ENCODE results near the gene AFAP1.

Gene AFAP1

GRCh38 chr4:7968262-7968896 is 28.7 kb upstream of the AFAP1 start:
- no peak for DNase-seq (ENCODE audit: low read depth)
- TF ChIP-seq CTCF (IDR thresholded peaks at IDR 0.05; ENCODE audit: control insufficient read depth, extremely low read depth, insufficient read depth): no peak
- H3K4me3 ChIP-seq (ENCODE audit: low read depth, low read length): no peak overlapping the region

GRCh38 chr4:7967501-7968261 is 28.0 kb upstream of the AFAP1 start:
- H3K4me3 ChIP-seq (ENCODE audit: low read depth, low read length): no peak overlapping the region
- no peak for DNase-seq (ENCODE audit: low read depth)
- no peak for TF ChIP-seq CTCF (IDR thresholded peaks at IDR 0.05; ENCODE audit: control insufficient read depth, extremely low read depth, insufficient read depth)

GRCh38 chr4:7967063-7967440 is 27.4 kb upstream of the AFAP1 start:
- DNase-seq (ENCODE audit: low read depth): no peak
- no peak for TF ChIP-seq CTCF (IDR thresholded peaks at IDR 0.05; ENCODE audit: control insufficient read depth, extremely low read depth, insufficient read depth)
- no peak overlapping the region for H3K4me3 ChIP-seq (ENCODE audit: low read depth, low read length)

- DNase-seq (ENCODE audit: low read depth): no peak
Measured at GRCh38 chr4:7966281-7967062, 26.8 kb upstream of the AFAP1 start.

GRCh38 chr4:7964890-7965662 is 25.4 kb upstream of the AFAP1 start:
- no peak for DNase-seq (ENCODE audit: low read depth)
- no peak overlapping the region for H3K4me3 ChIP-seq (ENCODE audit: low read depth, low read length)

More at GRCh38 chr4:7966281-7967062, 26.8 kb upstream of the AFAP1 start:
- TF ChIP-seq CTCF (IDR thresholded peaks at IDR 0.05; ENCODE audit: control insufficient read depth, extremely low read depth, insufficient read depth): no peak
- H3K4me3 ChIP-seq (ENCODE audit: low read depth, low read length): no peak overlapping the region

More at GRCh38 chr4:7964890-7965662, 25.4 kb upstream of the AFAP1 start:
- no peak for TF ChIP-seq CTCF (IDR thresholded peaks at IDR 0.05; ENCODE audit: control insufficient read depth, extremely low read depth, insufficient read depth)

All from LNCaP clone FGC (cell line).